Skeletal muscle tissue (tissue), 5 donors: ENCODE data around the gene ANO1. TPM values are rescaled to one million over a fixed set of nuclear protein-coding genes. Genes with fewer than 3 reads are reported as not detected.
A peak's percentile ranks its signal among the peaks of the same experiment; 100 is the strongest.

Source experiments
- H3K27ac ChIP-seq: one replicate; pipeline ENCODE4 v1.7.0; 2013; ENCODE audit warnings: mild to moderate bottlenecking, low read depth, low read length, inconsistent platforms
- H3K27me3 ChIP-seq, 3 donors: one replicate each; pipeline ENCODE4 v1.7.0; 2013; ENCODE audit warnings: low read length in 3 of 3; ENCODE audit not compliant: control insufficient read depth in 3 of 3, insufficient read depth in 3 of 3
- H3K36me3 ChIP-seq, 3 donors: one replicate each; pipeline ENCODE4 v1.7.0; 2013; ENCODE audit warnings: low read length in 3 of 3; ENCODE audit not compliant: control insufficient read depth in 3 of 3, insufficient read depth in 3 of 3
- H3K4me1 ChIP-seq, 3 donors: one replicate each; pipeline ENCODE4 v1.7.0; 2013; ENCODE audit warnings: low read length in 3 of 3, mild to moderate bottlenecking in 3 of 3; ENCODE audit not compliant: control insufficient read depth in 3 of 3, insufficient read depth in 3 of 3
- H3K4me3 ChIP-seq, 3 donors: one replicate each; pipeline ENCODE4 v1.7.0; 2013; ENCODE audit warnings: low read length in 3 of 3
- H3K9ac ChIP-seq, 3 donors: one replicate each; pipeline ENCODE4 v1.7.0; 2013; ENCODE audit warnings: low read length in 3 of 3, mild to moderate bottlenecking in 3 of 3, moderate library complexity in 2 of 3, low read depth in 1 of 3
- H3K9me3 ChIP-seq, 3 donors: one replicate each; pipeline ENCODE4 v1.7.0; 2013; ENCODE audit warnings: low read length in 3 of 3; ENCODE audit not compliant: control insufficient read depth in 3 of 3
- small RNA-seq: library from RNA; depleted of rRNA; stranded (forward); fragments of <200 nt; gene quantifications from one replicate; pipeline ENCODE3, GENCODE V24; 2014
- total RNA-seq: library from RNA; depleted of rRNA; stranded (reverse); fragments of >200 nt; gene quantifications from one replicate; pipeline ENCODE4 v1.2.3, GENCODE V29; 2014
- donor health status: Osteomylitis.

The ANO1 gene
- total RNA-seq, 1 donor from 2014 or later, result 1.6 TPM

DNA sequence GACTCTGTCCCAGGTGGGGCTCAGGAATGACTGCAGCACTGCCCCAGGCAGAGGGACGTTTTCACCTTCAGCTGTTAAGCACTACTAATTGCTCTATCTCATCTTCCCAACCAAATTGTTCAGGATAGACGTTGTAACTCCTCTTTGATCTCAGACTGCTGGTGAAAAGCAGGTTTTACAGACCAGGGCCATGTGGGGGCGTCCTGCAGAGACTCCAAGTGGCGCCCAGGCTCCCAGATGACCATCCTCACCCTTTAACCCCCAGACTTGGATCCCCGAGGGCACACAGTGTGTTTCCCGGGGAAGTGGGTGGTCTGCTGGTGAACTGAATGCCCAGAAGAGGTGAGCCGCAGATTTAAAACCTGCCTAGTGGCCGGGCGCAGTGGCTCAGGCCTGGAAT is 148.8 kb downstream of the ANO1 start:
- Histone ChIP-seq H3K4me1 (peaks cover 11 to 26% (median 18%) of the 10 kb centered on the region in 3 donors), H3K27ac (no peak overlapping the region), H3K4me3 (no peak overlapping the region), H3K36me3 (no peaks in the 10 kb centered on the region), H3K9ac (no peak overlapping the region), H3K27me3 (no peaks in the 10 kb centered on the region), H3K9me3 (no peaks in the 10 kb centered on the region)

DNA sequence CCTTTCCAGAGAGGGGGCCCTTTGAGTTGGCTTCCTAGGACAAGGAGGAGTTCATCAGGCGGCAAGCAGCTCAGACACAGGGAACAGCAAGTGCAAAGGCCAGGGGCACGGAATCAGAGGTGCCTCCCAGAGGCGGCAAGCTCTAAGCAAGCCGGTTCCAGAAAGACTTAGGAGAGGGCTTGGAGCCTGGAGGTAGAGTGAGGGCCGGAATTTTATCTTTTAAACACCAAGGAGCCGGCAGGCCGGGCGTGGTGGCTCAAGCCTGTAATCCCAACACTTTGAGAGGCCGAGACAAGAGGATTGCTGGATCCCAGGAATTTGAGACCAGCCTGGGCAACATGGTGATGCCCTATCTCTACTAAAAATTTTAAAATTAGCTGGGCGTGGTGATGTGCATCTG is 151.6 kb downstream of the ANO1 start:
- peaks cover 11 to 26% (median 18%) of the 10 kb centered on the region in 3 donors for H3K4me1 ChIP-seq
- H3K9me3 ChIP-seq, result no peaks in the 10 kb centered on the region
- H3K27ac ChIP-seq, result no peak overlapping the region
- no peak overlapping the region for H3K9ac ChIP-seq
- H3K27me3 ChIP-seq, result peaks cover 0 to 5% (median 0%) of the 10 kb centered on the region in 3 donors
- H3K4me3 ChIP-seq, result no peak overlapping the region
- no peaks in the 10 kb centered on the region for H3K36me3 ChIP-seq

DNA sequence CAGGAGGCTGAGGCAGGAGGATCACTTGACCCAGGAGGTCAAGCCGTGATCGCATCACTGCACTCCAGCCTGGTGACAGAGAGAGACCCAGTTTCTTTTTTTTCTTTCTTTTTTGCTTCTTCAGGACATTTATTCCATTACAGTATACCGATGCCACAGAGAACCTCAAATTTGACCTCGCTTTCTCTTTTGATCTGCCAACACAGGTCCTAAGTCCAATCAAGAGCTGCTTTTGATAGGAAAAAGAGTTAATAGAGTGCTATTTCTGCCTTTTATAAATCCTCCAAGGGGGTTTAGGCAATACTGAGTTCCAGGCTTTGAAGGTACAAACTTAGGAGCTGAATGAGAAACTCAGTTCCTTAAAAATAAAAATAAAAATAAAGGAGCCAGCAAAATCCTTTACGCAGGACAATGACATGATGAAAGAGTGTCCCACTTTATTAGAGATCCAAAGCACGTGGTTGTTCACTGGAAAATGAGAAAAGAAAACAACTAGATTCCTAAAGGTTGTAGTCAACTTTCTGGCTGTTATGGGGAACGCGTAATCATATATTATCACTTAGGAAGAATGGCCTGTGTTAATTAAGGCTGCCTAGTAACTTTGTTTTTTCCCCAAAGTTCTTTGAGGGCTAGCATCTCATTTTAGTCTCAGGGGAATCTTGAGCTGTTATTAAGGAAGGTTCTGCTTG is 152.2 kb downstream of the ANO1 start:
- Histone ChIP-seq H3K4me3 (peak overlapping the region in 1 of 3 donors; percentile 60), H3K36me3 (no peaks in the 10 kb centered on the region), H3K9me3 (no peaks in the 10 kb centered on the region), H3K27me3 (peaks cover 0 to 5% (median 0%) of the 10 kb centered on the region in 3 donors), H3K9ac (peak overlapping the region in 2 of 3 donors; percentile 54 to 66), H3K27ac (peak overlapping the region; percentile 73), H3K4me1 (peaks cover 11 to 26% (median 18%) of the 10 kb centered on the region in 3 donors)

GRCh38 chr11:70230840-70231710 is 153.0 kb downstream of the ANO1 start:
- Histone ChIP-seq H3K4me3 (peak overlapping the region; percentile 38 to 60 (median 42)), H3K9ac (peak overlapping the region in 2 of 3 donors; percentile 54 to 66), H3K27ac (peak overlapping the region; percentile 73), H3K4me1 (peaks cover 11 to 20% (median 15%) of the 10 kb centered on the region in 3 donors), H3K9me3 (no peaks in the 10 kb centered on the region), H3K27me3 (peaks cover 0 to 5% (median 0%) of the 10 kb centered on the region in 3 donors), H3K36me3 (no peaks in the 10 kb centered on the region)

DNA sequence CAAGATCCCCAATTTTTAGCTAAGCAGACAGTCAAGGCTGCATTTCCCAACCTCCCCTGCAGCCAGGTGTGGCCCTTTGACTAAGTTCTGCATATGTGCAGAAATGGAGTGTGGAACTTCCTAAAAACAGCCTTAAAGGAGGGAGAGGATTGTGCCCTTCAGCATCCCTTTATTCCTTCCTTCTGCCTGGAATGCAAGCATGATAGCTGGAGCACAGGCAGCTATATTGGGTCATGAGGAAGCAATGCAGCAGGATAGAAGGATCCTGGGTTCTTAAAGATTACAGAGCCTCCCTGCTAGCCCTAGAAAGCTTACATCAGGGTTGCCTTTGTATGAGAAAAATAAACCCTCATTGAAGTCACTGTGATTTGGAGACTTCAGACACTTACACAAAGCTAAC is 154.9 kb downstream of the ANO1 start:
- H3K36me3 ChIP-seq, result no peaks in the 10 kb centered on the region
- H3K9me3 ChIP-seq, result no peaks in the 10 kb centered on the region
- H3K27ac ChIP-seq, result no peak overlapping the region
- peaks cover 0 to 5% (median 0%) of the 10 kb centered on the region in 3 donors for H3K27me3 ChIP-seq
- H3K9ac ChIP-seq, result no peak overlapping the region
- peaks cover 8 to 13% (median 12%) of the 10 kb centered on the region in 3 donors for H3K4me1 ChIP-seq
- H3K4me3 ChIP-seq, result no peak overlapping the region

- Histone ChIP-seq H3K36me3 (no peaks in the 10 kb centered on the region), H3K27ac (no peak overlapping the region), H3K4me3 (no peak overlapping the region), H3K9me3 (no peaks in the 10 kb centered on the region), H3K27me3 (peaks cover 0 to 5% (median 0%) of the 10 kb centered on the region in 3 donors), H3K9ac (no peak overlapping the region), H3K4me1 (peaks cover 8 to 13% (median 12%) of the 10 kb centered on the region in 3 donors)
Observed at GRCh38 chr11:70233511-70233934, 155.4 kb downstream of the ANO1 start.

DNA sequence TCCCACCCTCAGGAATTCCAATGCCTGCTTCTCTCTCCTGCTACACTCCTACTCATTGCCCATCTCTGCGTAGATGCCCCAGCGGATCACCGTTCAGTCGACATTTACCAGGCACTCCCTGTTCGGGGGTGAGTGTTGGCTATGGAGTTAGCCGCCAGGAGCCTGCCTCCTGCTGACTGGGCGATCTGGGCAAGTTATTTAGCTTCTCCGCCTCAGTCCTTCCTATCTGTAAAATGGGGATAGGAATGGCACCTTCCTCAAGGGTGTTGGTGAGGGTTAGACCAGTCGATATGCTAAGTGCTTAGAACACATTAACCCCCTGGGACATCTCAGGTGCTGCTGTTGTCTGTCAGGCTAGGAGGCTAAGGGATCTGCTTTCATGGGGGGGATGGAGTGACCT is 155.8 kb downstream of the ANO1 start:
- Histone ChIP-seq H3K36me3 (no peaks in the 10 kb centered on the region), H3K9me3 (no peaks in the 10 kb centered on the region), H3K27me3 (peaks cover 0 to 5% (median 0%) of the 10 kb centered on the region in 3 donors), H3K9ac (no peak overlapping the region), H3K27ac (no peak overlapping the region), H3K4me1 (peaks cover 8 to 13% (median 12%) of the 10 kb centered on the region in 3 donors), H3K4me3 (no peak overlapping the region)

Small RNA genes lying within 50 kb of the gene (small RNA-seq; reads per million reads assigned to genes)
- gene RNU6-1175P, result not detected

Other genes with a start within 250 kb of the ANO1 start
- gene FADD, start 125.0 kb downstream of the ANO1 start, total RNA-seq, result 24.5 TPM
- 25.6 TPM for gene PPFIA1, start 192.4 kb downstream of the ANO1 start, total RNA-seq